HepG2 (cell line): ENCODE measurements around the gene AKAP10. TPM values are rescaled to one million over a fixed set of nuclear protein-coding genes. Genes with fewer than 3 reads are reported as not detected.

ENCODE experiments used
- ARNT2 ChIP-seq: sonication (generic); formaldehyde crosslinking; IDR thresholded peaks from 2 replicates; pipeline ENCODE4 v1.8.0; 2022; ENCODE audit warnings: mild to moderate bottlenecking, low read depth, missing genetic modification reagents, moderate library complexity
- FLYWCH1 ChIP-seq: sonication (generic); formaldehyde crosslinking; IDR thresholded peaks from 2 replicates; pipeline ENCODE4 v1.8.1; 2023; ENCODE audit warnings: mild to moderate bottlenecking, missing genetic modification reagents
- HINFP ChIP-seq: sonication (generic); formaldehyde crosslinking; IDR thresholded peaks from 2 replicates; pipeline ENCODE4 v1.4.0; 2020; ENCODE audit warnings: low read depth, mild to moderate bottlenecking, missing genetic modification reagents
- HMG20B ChIP-seq: conservative IDR thresholded peaks from 2 replicates; pipeline ENCODE4 v1.6.1; 2016; ENCODE audit warnings: missing genetic modification reagents, missing compliant biosample characterization
- KDM2A ChIP-seq: sonication (generic); formaldehyde crosslinking; IDR thresholded peaks from 2 replicates; pipeline ENCODE4 v1.4.0; 2020; ENCODE audit warnings: low read depth, missing genetic modification reagents, borderline replicate concordance
- MAFG ChIP-seq: sonication (generic); formaldehyde crosslinking; IDR thresholded peaks from 2 replicates; pipeline ENCODE4 v1.5.1; 2020; ENCODE audit warnings: mild to moderate bottlenecking, missing genetic modification reagents
- MTERF4 ChIP-seq: sonication (generic); formaldehyde crosslinking; IDR thresholded peaks from 2 replicates; pipeline ENCODE4 v1.8.0; 2023; ENCODE audit warnings: mild to moderate bottlenecking, missing genetic modification reagents
- PAXIP1 ChIP-seq: sonication (generic); formaldehyde crosslinking; conservative IDR thresholded peaks from 2 replicates; pipeline ENCODE4 v1.4.0; 2020; ENCODE audit warnings: mild to moderate bottlenecking, missing genetic modification reagents, moderate library complexity
- RFX3 ChIP-seq: IDR thresholded peaks from 2 replicates; pipeline ENCODE4 v1.6.1; 2016; ENCODE audit warnings: missing biosample characterization, missing genetic modification reagents
- RFXANK ChIP-seq: IDR thresholded peaks from 2 replicates; pipeline ENCODE4 v1.6.1; 2016
- SIX1 ChIP-seq: sonication (generic); formaldehyde crosslinking; IDR thresholded peaks from 2 replicates; pipeline ENCODE4 v1.4.0; 2020; ENCODE audit warnings: missing genetic modification reagents, borderline replicate concordance
- ZBTB20 ChIP-seq: sonication (generic); formaldehyde crosslinking; IDR thresholded peaks from 2 replicates; pipeline ENCODE4 v1.8.1; 2023; ENCODE audit warnings: missing genetic modification reagents, low read depth, mild to moderate bottlenecking, borderline replicate concordance
- ZBTB26 ChIP-seq: IDR thresholded peaks from 2 replicates; pipeline ENCODE4 v1.6.1; 2016; ENCODE audit warnings: missing compliant biosample characterization, missing genetic modification reagents, borderline replicate concordance
- ZBTB34 ChIP-seq: sonication (generic); formaldehyde crosslinking; IDR thresholded peaks from 2 replicates; pipeline ENCODE4 v1.8.0; 2022; ENCODE audit warnings: mild to moderate bottlenecking, missing genetic modification reagents
- ZFAT ChIP-seq: sonication (generic); formaldehyde crosslinking; conservative IDR thresholded peaks from 2 replicates; pipeline ENCODE4 v1.8.1; 2023; ENCODE audit warnings: missing genetic modification reagents, inconsistent platforms
- ZKSCAN1 ChIP-seq: fragments of 150-350 bp; IDR thresholded peaks from 2 replicates; pipeline ENCODE4 v1.6.1; 2014; ENCODE audit warnings: low read length
- ZKSCAN5 ChIP-seq: sonication (generic); formaldehyde crosslinking; IDR thresholded peaks from 2 replicates; pipeline ENCODE4 v1.5.1; 2020; ENCODE audit warnings: mild to moderate bottlenecking, missing genetic modification reagents
- ZNF549 ChIP-seq: sonication (generic); formaldehyde crosslinking; IDR thresholded peaks from 2 replicates; pipeline ENCODE4 v1.5.0; 2020; ENCODE audit warnings: missing genetic modification reagents
- ZNF670 ChIP-seq: sonication (generic); formaldehyde crosslinking; IDR thresholded peaks from 2 replicates; pipeline ENCODE4 v1.8.0; 2022; ENCODE audit warnings: mild to moderate bottlenecking, missing genetic modification reagents, borderline replicate concordance
- ZNF850 ChIP-seq: sonication (generic); formaldehyde crosslinking; conservative IDR thresholded peaks from 2 replicates; pipeline ENCODE4 v1.9.0; 2021; ENCODE audit warnings: mild to moderate bottlenecking, missing genetic modification reagents
- polyA plus RNA-seq, 8 experiments: library from polyadenylated mRNA; depleted of rRNA in 3 of 8; stranded (reverse) in 7 of 8; unstranded in 1 of 8; fragments of >200 nt; fragmentation: Illumina TruSeq in 4 of 8; extraction: Trizol in 4 of 8; gene quantifications; 2 replicates each; pipeline versions ENCODE4 v1.2.1 to v1.2.3, GENCODE V29; 2011 to 2016; ENCODE audit warnings: low read depth in 4 of 8, missing spikeins in 1 of 8, mixed read lengths in 1 of 8; ENCODE audit not compliant: insufficient read depth in 1 of 8
- total RNA-seq, 5 experiments: library from RNA; depleted of rRNA; stranded (reverse); fragments of >200 nt; fragmentation: Illumina TruSeq; extraction: Trizol; gene quantifications; 2 replicates each; pipeline ENCODE4 v1.2.3, GENCODE V29; 2016; ENCODE audit warnings: low read depth in 1 of 5

Gene AKAP10
- total and polyA plus RNA-seq, 2 of the 13 experiments (the other 11 are each of a cell fraction or from before 2014, with no cell fraction given): 17.6 to 21.7 TPM

GRCh38 chr17:19977293-19978208, at the start of gene AKAP10 (continued):
- TF ChIP-seq ZBTB34 (CRISPR knock-in tag) (no peak; the same call in 1 of the 2 replicates), FLYWCH1 (CRISPR knock-in tag) (peak; percentile 48; the same call in 1 of the 2 replicates), ZKSCAN5 (no peak), ZKSCAN1 (no peak), ZNF850 (CRISPR knock-in tag) (no peak), ZBTB20 (CRISPR knock-in tag) (peak; percentile 86; the same call in 1 of the 2 replicates), MAFG (CRISPR knock-in tag) (no peak), ARNT2 (CRISPR knock-in tag) (peak; percentile 72; the same call in 1 of the 2 replicates), ZFAT (CRISPR knock-in tag) (no peak; the same call in 1 of the 2 replicates), ZNF549 (CRISPR knock-in tag) (peak; percentile 40; the same call in 1 of the 2 replicates), PAXIP1 (0 out of 2 replicates have a peak, but pooled peaks have one; percentile 63), ZNF670 (peak; percentile 54; the same call in 1 of the 2 replicates), HINFP (CRISPR knock-in tag) (peak; percentile 83), RFXANK (CRISPR knock-in tag) (peak; percentile 74; the same call in 1 of the 2 replicates), HMG20B (CRISPR knock-in tag) (0 out of 2 replicates have a peak, but pooled peaks have one; percentile 31), SIX1 (no peak), MTERF4 (CRISPR knock-in tag) (no peak; the same call in 1 of the 2 replicates), KDM2A (CRISPR knock-in tag) (peak; percentile 93), ZBTB26 (CRISPR knock-in tag) (no peak; the same call in 1 of the 2 replicates), RFX3 (CRISPR knock-in tag) (no peak)
